Measurements from ENCODE around the gene CSMD2.

Gene CSMD2

GRCh38 chr1:33740040-33740744, 424.8 kb downstream of the CSMD2 start:
- no peak for FAIRE-seq

DNA sequence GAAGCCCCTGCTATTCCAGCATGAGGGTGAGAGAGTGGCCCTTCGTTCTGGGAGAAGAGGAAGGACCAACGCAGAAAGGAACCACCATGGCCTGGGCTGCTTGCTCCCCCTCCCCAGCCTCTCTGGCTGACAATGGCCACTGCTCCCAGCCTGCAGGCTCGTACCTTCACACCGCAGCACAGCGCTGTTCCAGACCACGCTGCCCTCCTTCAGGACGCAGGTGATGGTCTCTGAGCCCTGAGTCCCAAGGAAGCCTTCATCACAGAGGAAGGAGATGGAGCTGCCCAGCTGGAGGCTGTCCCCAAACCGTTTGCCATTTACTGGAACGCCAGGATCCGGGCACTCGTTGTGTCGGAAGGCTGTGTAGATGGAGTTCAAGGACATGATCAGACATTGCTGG, 426.1 kb downstream of the CSMD2 start:
- FAIRE-seq: no peak

- no peak for FAIRE-seq
Measured at GRCh38 chr1:33738536-33738935, 426.5 kb downstream of the CSMD2 start.

DNA sequence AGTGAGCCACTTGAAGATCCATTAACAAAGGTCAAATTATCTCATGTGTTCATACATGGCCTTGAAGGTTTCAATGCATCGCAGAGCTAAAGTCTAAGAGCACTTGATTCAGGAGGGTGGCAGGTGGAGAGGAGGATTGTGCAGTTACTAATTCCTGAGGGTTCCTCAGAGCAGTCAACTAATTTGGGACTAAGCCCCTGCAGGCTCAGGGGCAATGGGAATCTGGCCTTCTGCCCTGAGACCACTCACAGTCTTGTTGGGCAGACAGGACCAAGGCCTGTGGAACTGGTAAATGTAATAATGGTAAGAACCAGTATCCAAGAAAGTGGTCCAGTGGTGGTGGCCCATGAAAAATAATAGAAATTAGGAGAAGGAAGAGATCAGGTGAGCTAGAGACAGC, 428.5 kb downstream of the CSMD2 start:
- FAIRE-seq: no peak

DNA sequence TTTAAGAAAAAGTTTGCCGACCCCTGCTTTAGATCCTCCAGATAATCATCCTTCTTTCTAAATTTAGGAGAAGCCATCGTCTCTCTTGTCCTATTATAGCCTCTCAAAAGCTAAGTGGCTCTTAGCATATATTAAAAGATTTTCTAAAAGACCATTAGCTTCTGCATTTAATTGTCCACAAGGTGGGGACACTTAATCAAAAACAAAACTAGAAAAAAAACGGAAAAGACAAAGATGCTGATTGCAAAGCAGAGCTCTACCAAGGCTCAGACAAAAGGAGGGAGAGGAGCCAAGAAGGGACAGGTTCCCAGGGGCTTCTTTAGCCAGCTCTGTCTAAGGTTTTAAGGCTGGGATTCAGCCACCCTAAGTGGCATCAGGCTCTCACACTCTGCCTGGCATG, 429.4 kb downstream of the CSMD2 start:
- FAIRE-seq: no peak

DNA sequence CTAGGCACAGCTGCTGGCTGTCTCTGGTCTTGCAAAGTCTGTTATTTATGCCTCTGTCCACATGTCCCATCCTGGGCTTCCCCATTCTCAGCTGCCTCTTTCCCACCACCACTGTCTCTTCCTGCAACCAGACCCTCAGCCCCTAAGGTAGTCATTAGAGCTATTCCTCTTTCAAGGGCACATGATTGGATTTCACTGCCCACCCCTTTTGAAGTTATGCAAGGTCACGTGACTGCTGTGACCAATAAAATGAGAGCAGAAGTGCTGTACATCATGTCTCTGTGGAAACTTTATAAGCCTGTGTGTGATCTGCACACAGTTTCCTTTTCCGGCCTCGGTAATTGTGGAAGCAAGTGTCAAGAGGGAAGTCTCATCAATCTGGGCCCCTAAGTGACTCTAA, 437.7 kb downstream of the CSMD2 start:
- no peak for FAIRE-seq

- no peak for FAIRE-seq
Measured at GRCh38 chr1:33726274-33726804, 438.7 kb downstream of the CSMD2 start.

DNA sequence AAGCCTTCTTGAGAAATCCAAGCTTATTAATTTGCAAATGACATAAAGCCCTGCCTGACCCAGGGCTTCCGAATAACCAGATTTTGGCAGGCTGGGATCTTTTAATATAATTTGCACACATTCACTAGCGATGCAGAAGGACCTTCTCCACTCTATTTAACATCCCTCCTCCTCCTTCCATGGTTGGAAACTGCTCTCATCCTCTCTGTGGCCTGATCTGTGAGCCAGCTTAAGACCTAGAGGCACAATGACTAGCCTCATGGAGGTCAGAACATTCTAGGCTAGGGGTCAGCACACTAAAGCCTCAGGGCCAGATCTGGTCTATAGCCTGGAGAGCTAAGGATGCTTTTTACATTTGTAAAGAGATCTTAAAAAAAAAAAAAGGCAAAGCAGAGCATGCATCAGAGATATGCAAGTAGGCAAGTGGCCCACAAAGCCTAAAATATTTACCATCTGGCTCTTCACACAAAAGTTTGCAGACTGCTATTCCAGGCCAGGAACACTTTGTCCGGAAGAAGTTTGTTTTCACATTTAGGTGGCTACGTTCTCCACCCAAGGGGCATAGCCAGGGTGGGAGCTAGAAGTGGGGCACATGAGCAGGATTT, 439.4 kb downstream of the CSMD2 start:
- FAIRE-seq: no peak

- FAIRE-seq: no peak
Measured at GRCh38 chr1:33725037-33725436, 440.0 kb downstream of the CSMD2 start.

GRCh38 chr1:33724348-33724747, 440.7 kb downstream of the CSMD2 start:
- no peak for FAIRE-seq

- FAIRE-seq: no peak
Measured at GRCh38 chr1:33723251-33723650, 441.8 kb downstream of the CSMD2 start.

DNA sequence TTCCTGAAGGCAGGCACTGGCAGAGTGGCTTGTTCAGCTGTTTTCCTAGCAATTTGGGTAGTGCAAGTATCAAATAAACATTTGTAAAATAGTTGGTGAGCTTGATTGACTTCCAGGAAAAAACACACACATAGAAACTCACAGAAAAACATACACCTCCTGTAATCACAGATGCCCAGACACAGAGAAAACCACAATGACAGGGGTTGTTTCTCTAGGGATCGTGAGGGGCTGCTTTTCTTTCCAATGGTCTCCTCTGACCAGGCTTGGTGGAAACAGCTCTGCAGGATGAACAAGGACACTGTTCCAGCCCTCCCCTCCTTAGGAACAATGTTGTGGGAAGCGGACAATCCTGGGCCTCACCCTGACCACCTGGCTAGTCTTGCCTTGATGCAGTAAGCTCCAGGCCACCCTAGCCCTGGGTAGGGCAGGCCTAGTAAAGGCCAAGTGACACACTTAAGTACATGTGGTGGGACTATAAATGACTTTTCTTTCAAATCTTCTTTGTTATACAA, 443.7 kb downstream of the CSMD2 start:
- no peak for FAIRE-seq

DNA sequence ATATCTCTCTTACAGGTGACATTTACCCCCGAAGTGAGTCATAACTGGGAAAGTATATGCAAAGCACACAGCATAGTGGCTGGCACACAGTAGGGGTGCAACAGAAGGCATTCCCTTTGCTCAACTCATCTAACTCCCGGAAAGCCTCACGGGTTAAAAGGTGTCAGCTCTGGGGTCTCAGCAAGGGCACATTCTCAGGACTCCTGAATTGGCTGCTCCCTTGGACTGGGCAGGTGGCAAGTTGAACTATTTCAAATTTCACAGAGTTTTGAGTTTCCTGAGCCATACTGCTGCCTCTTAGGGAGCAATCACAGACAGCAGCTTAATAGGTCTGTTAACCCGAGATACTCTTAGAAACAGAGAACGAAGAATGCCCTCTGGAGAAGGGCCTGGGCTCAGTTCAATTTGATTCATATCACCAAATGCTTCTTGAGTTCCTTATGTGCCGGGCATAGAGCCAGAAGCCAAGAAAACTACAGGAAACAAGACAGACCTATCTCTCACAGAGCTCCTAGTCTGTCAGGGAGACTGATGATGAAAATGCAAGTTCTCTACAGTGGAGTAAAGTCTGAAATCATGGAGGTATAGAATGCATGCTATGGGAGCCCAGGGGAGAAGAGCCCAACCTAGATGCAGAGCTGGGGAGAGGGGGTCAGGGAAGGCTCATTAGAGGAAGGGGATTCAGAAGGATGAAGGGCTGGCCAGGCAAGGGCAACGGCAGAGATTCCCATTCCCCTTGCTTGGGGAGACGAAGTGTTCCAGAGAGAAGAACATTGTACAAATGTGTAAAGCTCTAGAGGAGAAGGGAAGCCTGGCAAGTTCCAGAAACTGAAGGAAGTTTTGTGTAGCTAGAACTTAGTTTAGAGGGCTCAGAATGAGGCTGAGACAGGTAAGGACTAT, 445.0 kb downstream of the CSMD2 start:
- FAIRE-seq: no peak

GRCh38 chr1:33719326-33719725, 445.7 kb downstream of the CSMD2 start:
- no peak for FAIRE-seq

DNA sequence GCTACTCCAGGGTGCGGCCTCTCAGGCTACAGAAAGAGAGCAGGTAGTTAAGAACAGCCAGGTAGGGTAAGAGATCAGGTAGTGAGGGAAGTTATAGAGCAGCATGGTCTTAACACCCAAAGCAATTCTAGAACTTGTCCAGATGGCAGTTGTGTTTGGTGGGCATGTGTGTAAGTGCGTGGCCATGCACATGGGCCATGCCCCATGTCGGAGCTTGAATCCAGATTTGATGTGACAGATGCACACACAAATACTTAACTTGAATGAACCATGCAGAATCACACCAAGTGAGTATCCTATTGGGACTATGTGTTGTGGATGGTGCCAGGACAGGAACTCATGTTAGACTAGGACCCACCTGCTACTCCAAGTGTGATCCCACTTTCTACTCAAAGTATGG, 446.8 kb downstream of the CSMD2 start:
- FAIRE-seq: no peak

GRCh38 chr1:33716976-33717688, 447.9 kb downstream of the CSMD2 start:
- FAIRE-seq: no peak

DNA sequence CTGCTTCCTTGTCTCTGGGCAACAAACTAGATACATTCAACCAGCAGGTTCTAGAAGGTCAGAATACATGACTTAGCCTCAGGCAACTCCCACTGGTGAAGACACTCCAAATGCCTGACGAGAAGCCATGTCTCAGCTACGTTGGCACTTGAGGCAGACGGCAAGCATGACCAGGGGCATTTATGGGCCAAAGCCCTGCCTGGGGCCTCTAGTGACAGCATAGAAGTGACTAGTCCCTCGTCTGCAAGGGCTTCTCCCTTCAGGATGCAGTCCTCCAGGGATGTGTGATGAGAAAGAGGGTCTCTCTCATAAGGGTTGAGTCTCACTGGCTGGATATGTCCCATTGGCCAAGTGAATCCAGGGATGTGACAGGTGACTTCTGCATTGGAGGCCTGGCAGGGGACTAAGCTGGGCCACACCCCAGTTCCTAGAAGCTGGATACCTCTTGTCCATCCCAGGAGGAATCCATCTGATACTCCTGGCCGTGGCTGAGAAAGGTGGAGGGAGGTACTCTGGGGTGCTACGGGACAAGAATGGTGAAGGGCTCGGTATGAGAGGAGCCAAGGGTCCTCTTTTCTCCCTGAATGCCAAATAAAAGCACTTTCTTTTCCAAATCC, 449.7 kb downstream of the CSMD2 start:
- FAIRE-seq: no peak

DNA sequence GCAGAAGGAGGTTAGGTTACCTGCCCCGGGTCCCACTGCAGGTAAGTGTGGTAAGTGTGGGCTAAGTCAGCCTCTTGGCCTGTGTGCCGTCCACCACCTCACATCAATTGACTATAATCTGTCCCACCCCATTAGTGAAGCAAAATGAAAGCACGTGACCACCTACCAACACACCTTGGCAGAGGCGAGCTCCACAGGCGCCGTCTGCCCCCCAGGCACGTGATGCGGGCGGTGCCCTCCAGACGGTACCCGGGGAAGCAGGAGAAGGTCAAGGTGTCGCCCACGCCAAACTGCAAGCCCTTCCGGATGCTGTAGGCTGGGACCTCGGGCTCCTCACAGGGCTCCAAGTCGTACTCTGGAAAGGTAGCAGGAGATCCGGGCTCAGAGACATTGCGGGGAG, 450.6 kb downstream of the CSMD2 start:
- FAIRE-seq: no peak

GRCh38 chr1:33713058-33713877, 451.8 kb downstream of the CSMD2 start:
- no peak for FAIRE-seq

DNA sequence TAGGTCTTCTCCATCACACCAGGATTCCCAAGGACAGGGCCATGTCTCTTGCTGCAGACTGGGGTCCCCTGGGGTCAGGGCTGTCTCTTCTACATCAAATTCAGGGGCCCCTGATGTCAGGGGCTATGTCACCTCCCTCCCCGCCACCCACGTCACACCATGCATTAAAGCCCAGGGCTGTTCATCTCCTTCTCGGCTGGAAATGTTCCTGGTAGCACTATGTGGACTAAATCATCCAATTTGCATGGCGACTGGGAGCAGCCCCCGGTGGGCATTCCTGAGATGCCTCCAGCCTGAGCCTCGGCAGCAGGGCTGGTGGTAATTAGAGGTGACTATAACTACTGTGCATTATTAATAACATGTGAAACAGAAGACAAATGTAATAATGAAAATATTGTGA, 452.8 kb downstream of the CSMD2 start:
- no peak for FAIRE-seq

DNA sequence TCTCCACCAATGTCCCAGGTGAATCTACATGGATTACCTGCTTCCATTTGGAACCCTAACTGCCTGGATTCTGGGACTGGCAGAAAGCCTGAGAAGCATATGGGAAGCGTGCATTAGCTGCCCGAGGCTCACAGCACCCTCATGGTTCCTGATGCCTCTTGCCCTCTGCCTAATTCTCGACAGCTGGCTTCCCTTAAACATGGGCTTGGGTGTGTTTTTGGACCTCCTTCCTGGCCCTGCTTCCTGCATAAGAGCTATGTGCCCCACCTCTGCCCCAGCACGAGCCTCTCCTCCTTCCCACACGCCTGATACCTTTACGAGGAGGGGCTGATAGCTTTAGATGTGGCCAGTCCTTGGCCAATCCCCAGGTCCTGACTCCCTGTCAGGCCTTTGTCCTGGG, 453.5 kb downstream of the CSMD2 start:
- no peak for FAIRE-seq
